ENCODE data around the gene PSMD1. TPM values are rescaled to one million over a fixed set of nuclear protein-coding genes. Genes with fewer than 3 reads are reported as not detected.

PSMD1 gene
- total RNA-seq, 4 donors from 2014 or later = 47.3 to 55.2 (median 52.3) TPM

GRCh38 chr2:231043796-231044195, 12.9 kb upstream of the PSMD1 start:
- Histone ChIP-seq H3K27ac (replicated peaks in 1 of 4) (no peak overlapping the region), H3K36me3 (no peaks in the 10 kb centered on the region), H3K4me3 (no peak overlapping the region), H3K27me3 (peaks cover 0 to 56% (median 11%) of the 10 kb centered on the region in 4 donors), H3K4me1 (no peaks in the 10 kb centered on the region), H3K9me3 (no peaks in the 10 kb centered on the region)
- WGBS = 96% methylated on average over 4 of the region's 4 CpGs
- no peak for DNase-seq (ENCODE audit: extremely low spot score)
- intact Hi-C loops (cut with DNase I) = loop anchor here (10.0 kb wide), 1 partner anchor 219 kb away; no protein-coding TSS in a partner anchor
- TF ChIP-seq POLR2AphosphoS5 (IDR thresholded peaks at IDR 0.05) (no peak), CTCF (IDR thresholded peaks at IDR 0.05) (no peak), POLR2A (IDR thresholded peaks at IDR 0.05; ENCODE audit: low read depth) (no peak), EP300 (IDR thresholded peaks at IDR 0.05) (no peak)

GRCh38 chr2:231046916-231047273, 9.8 kb upstream of the PSMD1 start:
- H3K9me3 ChIP-seq = no peaks in the 10 kb centered on the region
- intact Hi-C loops (cut with DNase I) = loop anchor here (10.0 kb wide), 1 partner anchor 222 kb away; no protein-coding TSS in a partner anchor
- TF ChIP-seq POLR2A (IDR thresholded peaks at IDR 0.05; ENCODE audit: low read depth) = no peak
- no peak for TF ChIP-seq POLR2AphosphoS5 (IDR thresholded peaks at IDR 0.05)
- no peak for TF ChIP-seq CTCF (IDR thresholded peaks at IDR 0.05)
- TF ChIP-seq EP300 (IDR thresholded peaks at IDR 0.05) = no peak
- no peak overlapping the region for H3K4me3 ChIP-seq
- DNase-seq (ENCODE audit: extremely low spot score) = no peak
- H3K36me3 ChIP-seq = no peaks in the 10 kb centered on the region
- peaks cover 0 to 33% (median under 1%) of the 10 kb centered on the region in 4 donors for H3K27me3 ChIP-seq
- WGBS = 88% methylated on average over 3 of the region's 5 CpGs
- peaks cover 0 to under 1% (median 0%) of the 10 kb centered on the region in 4 donors for H3K4me1 ChIP-seq
- H3K27ac ChIP-seq (replicated peaks in 1 of 4) = no peak overlapping the region

- Histone ChIP-seq H3K9me3 (no peaks in the 10 kb centered on the region), H3K4me3 (no peak overlapping the region), H3K36me3 (no peaks in the 10 kb centered on the region), H3K27ac (replicated peaks in 1 of 4) (no peak overlapping the region), H3K4me1 (peaks cover 2 to 5% (median 4%) of the 10 kb centered on the region in 4 donors), H3K27me3 (peaks cover 0 to 28% (median 0%) of the 10 kb centered on the region in 4 donors)
- TF ChIP-seq EP300 (IDR thresholded peaks at IDR 0.05) (no peak), CTCF (IDR thresholded peaks at IDR 0.05) (no peak), POLR2AphosphoS5 (IDR thresholded peaks at IDR 0.05) (no peak), POLR2A (IDR thresholded peaks at IDR 0.05; ENCODE audit: low read depth) (no peak)
- DNase-seq (ENCODE audit: extremely low spot score) = no peak
- intact Hi-C loops (cut with DNase I) = loop anchor here (10.0 kb wide), 1 partner anchor 223 kb away; no protein-coding TSS in a partner anchor
- 73% methylated on average over 5 of the region's 8 CpGs for WGBS
Measured at GRCh38 chr2:231047274-231047922, 9.3 kb upstream of the PSMD1 start.

GRCh38 chr2:231047923-231048915, 8.4 kb upstream of the PSMD1 start:
- H3K27me3 ChIP-seq = peaks cover 0 to 23% (median 0%) of the 10 kb centered on the region in 4 donors
- no peak overlapping the region for H3K4me3 ChIP-seq
- no peak overlapping the region for H3K27ac ChIP-seq (replicated peaks in 1 of 4)
- H3K4me1 ChIP-seq = peaks cover 3 to 12% (median 10%) of the 10 kb centered on the region in 4 donors
- TF ChIP-seq CTCF (IDR thresholded peaks at IDR 0.05) = no peak
- no peak for TF ChIP-seq POLR2A (IDR thresholded peaks at IDR 0.05; ENCODE audit: low read depth)
- no peak for TF ChIP-seq POLR2AphosphoS5 (IDR thresholded peaks at IDR 0.05)
- no peak for TF ChIP-seq EP300 (IDR thresholded peaks at IDR 0.05)
- intact Hi-C loops (cut with DNase I) = loop anchor here (10.0 kb wide), 1 partner anchor 223 kb away; no protein-coding TSS in a partner anchor
- WGBS = 77% methylated on average over 10 of the region's 10 CpGs
- no peaks in the 10 kb centered on the region for H3K9me3 ChIP-seq
- H3K36me3 ChIP-seq = no peaks in the 10 kb centered on the region
- no peak for DNase-seq (ENCODE audit: extremely low spot score)

Data from esophagus muscularis mucosa (tissue), 4 donors.